T-helper 2 cell (primary cell): ENCODE measurements around the gene MYLK4.
A peak's percentile ranks its signal among the peaks of the same experiment; 100 is the strongest.

Source experiments
- DNase-seq, 5 experiments: peaks; one replicate each; pipeline versions ENCODE4 v3.0.0 to v3.0.0-alpha.2; 2012 to 2022

MYLK4 gene

DNA sequence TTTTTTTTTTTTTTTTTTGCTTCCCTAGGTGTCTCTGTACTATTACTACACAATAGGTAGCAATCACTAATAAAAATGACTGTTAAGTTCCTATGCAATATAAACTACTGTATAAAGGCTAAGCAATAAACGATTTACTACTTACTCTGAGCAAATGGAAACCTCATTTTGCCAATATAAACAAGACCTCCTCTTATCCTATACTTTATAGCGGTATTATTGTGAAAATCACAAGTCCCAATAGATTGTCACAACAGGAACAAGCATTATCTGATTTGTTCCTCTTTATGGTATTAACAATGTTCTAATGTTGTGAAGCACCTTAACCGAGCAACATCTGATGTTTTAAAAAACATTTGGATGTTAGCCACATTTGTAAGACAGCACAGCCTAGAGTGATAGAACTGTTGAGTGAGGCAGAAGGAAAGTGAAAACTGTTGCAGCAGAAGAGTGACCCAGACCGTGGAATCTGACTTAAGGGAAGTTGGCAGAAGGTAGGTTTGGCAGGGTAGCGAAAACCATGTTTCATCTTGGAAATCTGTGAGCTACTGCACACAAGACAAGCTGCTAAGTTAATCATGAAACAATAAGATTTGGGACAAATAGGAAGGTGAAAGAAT lies 94.2 kb downstream of the MYLK4 start:
- no peak for DNase-seq

DNA sequence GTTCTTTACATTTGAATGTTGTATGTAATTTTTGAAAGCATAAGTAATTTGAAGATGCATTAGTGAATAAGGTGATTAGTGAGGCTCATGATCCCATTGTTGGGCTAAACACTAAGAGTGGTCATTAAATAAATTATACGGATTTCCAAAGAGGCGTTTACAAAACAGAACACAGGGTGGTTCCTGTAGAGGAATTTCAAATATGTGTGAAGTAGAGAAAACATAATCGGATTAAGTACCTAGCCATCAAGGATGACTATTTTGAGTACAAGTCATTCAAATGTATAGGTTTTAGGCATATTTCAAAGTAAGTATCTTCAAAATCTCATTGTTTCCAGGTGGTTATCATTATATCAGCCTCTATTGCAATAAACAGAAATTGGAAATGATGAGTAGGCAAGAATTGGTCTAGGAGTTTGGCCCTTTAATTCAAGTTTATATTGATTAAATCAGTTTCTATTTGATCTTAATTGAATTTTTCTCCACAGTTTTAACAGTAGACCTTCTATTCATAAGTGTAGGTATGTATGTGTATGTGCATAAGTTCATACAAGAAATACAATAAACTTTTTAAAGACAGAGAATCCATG lies 94.8 kb downstream of the MYLK4 start:
- DNase-seq = no peak

DNA sequence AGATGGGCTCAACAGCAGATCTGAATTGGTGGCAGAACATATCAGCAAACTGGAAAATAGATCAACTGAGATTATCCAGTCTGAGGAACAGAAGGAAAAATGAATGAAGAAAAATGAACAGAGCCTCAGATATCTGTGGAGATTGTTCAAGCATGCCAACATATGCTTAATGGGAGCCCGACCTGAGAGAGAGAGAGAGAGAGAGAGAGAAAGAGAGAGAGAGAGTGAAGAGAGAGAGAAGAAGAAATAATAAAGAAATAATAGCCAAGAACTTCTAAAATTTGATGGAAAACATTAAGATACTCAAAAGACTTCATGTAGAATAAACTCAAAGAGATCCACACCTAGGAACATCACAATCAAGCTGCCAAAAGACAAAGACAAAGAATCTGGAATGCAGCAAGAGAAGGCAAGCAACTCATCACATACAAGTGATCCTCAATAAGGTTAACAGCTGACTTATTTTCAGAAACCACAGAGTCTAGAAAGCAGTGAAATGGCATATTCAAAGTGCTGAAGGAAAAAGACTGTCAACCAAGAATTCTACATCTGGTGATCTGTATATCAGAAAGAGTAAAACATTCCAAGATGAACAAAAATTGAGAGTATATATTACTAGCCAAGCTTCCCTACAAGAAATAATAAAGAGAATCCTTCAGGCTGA lies 97.2 kb downstream of the MYLK4 start:
- DNase-seq = no peak

DNA sequence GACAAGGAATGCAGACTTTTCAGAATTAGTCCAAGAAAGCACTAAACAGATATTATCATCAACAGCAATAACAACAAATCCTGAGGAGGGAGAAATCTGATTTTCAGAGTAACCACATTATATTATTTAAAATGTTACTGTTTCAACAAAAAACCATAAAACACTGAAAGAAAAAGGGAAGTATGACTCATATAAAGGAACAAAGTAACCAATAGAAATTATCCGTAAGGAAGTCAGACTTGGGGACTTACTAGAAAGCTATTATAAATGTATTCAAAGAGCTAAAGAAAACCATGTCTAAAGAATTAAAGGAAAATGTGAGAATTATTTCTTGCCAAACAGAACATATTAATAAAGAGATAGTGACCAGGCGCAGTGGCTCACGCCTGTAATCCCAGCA lies 98.1 kb downstream of the MYLK4 start:
- no peak for DNase-seq

DNA sequence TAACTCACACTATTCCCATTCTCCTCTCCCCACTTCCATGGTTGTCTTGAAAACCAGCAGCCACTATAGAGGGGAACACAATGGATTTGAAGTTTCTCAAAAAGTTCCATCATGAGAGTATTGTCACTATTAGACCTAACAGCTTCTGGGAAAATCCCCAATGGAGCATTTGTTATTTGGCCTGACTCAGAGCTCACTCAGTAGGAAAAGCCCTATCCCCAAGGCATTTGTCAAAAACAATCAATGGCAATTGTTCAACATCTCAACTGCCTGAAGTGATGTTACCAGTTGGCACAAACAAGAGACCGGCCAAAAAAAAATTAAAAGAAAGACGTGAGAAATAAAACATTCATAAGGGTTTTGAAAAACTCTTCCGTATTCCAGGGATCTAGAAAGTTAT lies 98.8 kb downstream of the MYLK4 start:
- no peak for DNase-seq

DNA sequence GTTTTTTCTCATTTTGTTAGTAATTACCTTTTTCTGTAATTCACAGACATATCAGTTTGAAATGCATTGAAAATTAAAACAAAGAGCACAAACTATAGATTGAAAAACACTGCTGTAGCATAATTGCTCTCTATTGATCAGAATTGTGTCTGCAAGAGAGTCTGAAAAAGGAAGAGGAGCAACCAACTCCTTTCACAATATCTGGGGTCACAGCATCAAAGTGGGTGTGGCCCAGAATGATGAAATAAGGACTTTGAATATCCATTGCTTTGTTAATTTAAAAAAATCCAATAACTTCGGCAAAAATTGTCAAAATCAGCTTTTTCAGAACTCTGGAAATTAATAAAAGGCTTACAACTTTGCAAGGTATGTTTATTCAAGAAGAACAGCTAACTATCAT lies 99.2 kb downstream of the MYLK4 start:
- DNase-seq = no peak

DNA sequence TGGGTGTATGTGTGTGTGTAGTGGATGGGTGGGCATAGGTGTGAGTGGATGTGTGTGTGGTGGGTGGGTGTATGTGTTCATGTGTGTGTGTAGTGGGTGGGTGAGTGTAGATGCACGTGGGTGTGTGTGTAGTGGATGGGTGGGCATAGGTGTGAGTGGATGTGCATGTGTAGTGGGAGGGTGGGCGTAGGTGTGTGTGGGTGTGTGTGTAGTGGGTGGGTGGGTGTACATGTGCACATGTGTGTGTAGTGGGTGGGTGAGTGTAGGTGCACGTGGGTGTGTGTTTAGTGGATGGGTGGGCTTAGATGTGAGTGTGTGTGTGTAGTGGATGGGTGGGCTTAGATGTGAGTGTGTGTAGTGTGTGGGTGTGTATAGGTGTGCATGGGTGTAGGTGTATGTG lies 104.4 kb downstream of the MYLK4 start:
- DNase-seq = no peak

DNA sequence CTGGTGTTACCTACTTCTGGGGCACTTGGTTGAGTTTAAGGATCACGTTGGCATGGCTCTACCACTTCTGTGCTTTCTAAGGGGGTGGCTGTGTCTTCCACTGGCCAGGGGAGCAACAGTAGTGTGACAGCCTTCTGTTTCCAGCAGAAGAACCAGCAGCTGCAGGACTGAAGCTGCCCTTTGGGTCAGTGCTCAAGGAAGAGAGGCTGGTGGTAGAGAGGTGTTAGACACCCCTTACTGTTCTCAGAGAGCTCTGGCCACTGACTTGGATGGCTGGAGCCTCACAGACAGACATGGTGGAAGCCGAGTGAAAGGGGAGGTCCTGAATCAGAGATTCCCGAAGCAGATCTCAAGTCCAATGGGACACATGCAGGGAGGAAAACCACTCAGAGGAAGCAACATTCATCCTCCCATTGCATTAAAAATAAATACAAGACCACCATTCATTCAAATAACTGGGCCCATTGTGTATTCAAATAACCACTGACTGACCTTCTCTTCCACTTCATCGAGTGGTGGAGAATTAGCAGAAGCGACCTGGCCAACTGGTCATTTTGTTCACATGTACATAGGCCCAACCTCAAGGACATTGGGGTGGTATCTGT lies 106.7 kb downstream of the MYLK4 start:
- no peak for DNase-seq

DNA sequence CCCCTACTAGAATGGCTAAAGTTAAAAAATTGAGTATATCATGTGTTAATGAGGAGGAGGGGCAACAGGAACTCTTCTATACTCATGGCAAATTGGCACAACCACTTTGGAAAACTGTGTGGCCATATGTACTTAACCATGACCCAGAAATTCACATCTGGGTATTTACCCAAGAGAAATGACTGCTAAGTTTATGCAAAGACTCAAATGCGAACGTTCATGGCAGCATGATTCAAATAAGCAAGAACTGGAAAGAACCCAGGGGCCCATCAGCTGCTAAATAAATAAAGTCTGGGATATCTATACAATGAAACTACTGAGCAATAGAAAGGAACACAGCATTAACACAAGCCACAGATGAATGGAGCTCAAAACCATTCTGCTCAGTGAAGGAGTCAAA lies 107.6 kb downstream of the MYLK4 start:
- DNase-seq = no peak

DNA sequence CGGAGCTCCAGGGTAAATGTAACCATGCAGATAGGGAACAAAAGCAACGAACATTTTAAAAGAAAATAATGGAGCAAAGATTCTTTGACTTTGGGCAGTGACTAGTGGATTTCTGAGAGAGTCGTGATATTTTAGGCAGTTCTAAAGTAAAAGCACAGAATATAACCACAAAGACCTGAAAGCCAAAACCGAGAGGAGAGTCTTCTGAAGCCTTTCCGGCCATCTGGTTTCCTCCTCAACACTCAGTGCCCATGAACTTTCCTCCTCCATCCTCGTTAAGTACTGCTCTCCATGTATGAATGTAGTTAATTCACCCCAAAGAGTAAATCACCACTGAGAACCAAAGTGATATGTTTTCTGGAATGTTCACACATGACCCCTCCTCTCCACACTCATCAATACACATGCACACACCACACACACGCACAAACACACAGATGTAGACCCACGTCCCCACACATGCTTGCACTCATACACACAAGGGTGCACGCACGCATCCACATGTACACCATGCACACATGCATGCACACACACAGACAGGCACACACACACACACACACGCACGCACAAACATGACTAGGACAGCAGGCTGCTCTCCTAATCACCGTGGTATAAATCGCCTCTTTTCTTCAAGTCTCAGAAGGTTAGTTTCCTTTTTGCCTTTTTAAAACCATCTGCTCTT lies 109.5 kb downstream of the MYLK4 start:
- no peak for DNase-seq

DNA sequence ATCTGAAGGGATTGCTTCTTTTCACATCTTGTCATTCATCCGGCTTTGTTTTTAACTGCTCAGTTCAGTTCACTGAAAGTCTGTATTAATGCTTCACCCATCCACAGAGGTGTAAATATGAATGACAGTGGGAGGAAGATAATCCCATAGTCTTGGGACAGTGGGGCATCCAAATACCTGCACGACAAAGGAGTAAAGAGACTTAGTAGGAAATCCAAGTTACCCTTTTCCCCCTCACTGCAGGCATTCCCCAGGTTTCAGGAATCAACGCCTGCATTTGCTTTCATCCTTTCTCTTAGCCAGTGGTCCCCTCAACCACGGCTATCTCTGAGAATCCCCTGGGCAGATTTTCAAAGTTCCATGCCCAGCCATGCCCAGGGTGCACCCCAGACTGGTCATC lies 110.2 kb downstream of the MYLK4 start:
- DNase-seq = no peak

DNA sequence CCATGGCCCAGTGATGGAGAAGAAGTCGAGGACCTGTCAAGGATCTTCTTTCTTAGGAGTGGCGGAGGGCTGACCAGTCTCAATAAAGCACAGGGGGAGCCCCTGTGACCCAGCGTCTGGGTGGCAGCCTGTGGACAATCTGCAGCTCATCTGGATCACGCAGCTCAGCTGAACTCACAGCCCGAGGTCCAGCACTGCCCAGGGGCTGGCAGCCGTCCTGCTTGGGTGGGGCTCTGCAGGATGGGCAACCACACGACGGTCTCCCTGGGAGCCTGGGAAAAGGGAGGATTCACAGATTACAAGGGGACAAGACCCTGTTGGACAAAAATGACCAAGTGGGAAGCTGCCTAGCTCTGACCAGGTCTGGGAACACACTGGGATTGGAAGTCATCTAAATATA lies 110.8 kb downstream of the MYLK4 start:
- DNase-seq = no peak

DNA sequence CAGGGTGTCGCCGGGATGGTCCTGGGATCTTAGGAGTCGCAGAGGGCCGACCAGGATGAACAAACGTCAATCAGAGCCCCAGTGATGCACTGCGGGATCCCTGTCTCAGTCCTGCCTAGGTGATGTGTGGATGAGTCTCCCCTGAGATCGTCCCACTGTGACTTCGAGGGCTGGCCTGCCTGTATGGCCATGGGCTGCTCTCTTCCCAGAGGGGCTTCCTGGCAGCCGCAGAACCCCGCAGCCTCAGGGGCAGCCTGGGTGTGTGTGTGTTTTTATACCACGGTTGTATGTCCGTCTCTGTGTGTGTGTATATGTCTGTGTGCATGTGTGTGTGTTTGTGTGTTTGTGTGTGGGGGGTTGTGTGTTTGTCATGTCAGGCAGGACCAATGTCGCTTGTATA lies 111.6 kb downstream of the MYLK4 start:
- DNase-seq = no peak

DNA sequence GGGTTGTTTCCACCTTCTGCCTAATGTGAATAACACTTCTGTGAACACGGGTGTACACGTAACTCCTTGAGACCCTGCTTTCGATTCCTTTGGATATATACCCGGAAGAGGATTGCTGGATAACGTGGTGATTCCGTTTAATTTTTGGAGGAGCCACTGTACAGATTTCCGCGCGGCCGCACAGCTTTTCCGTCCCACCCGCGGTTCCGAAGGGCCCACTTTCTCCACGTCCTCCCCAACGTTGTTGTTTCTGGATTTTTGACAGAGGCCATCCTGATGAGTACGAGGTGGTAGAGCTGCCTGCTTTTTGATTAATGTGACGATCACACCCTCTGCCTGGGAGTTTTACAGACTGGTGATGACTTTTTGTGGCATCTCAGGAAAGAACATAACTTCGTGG lies 114.0 kb downstream of the MYLK4 start:
- no peak for DNase-seq

DNA sequence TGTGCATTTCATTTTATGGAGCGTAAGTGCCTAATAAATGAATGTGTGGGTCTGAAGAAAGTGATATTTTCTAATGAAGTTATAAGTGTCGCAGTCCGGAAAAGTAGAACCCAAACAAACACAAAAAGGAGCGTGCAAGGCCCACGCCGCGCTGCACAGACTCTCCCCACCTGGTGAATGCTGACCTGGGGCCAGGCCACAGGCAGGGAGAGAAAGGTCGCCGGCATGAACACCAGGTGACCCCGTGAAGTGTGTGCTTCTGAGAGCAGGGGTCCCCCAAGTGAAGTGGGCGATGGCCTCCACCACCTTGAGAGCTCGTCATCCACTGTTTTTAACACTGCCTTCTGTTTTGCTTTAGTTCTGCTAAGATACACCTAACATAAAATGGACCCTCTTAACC lies 114.8 kb downstream of the MYLK4 start:
- no peak for DNase-seq

DNA sequence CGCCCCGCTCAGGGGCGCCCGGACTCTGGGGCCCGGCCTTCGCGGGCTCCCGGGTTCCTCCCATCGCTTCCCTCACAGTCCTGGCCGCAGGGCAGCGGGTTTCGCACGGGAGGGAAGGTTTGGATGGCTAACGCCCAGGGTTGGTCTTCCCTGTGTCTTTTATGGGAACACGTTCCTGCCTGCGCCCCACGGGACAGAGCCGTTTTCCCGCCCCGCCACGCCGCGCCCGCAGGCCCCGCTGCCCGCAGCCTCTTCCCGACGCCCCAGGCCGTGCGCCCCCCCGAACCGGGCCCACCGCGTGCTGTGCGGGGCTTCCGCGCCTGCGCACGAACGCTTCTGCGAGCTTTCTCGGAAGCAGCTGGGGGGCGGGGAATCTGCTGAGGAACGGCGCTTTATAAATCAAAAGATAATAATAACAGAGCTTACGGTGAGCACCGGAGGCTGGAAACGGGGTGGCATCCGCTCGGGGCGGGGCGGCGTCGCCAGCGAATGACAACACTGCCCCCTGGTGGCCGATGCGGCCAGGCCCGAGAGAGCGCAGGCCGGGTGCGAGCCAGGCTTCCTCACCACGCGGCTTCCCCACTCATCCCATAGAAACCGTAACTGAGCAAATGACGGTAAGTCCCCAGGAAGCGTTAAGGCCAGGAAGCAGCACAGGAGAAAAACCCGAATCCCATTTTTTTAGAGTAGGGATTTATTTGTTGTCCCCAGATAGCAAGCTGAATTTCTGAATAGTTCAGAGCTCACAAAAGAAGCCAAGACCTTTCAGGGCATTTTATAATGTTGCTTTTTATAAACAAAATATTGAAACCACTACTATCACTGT lies 116.4 kb downstream of the MYLK4 start:
- peak; percentile 40 to 79 (median 69) for DNase-seq

DNA sequence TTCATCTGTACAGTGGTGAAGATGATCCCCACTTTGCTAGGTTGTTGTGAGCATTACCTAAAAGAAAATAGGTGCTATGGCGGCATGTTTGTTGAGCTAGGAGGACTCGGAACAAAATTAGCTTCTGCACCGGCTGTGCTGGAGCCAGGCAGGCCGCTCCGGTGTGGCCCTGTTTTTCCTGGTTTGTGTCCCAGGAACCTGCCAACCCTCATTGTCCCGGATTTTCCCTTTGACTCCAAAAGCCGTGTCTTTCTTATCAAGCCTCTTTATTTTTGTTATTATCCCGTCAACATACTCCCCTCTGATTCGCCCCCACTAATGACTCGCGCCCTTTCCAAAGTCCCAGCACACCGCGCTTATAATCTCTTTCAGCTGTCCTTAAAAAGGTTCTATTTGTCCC lies 117.0 kb downstream of the MYLK4 start:
- DNase-seq = no peak

DNA sequence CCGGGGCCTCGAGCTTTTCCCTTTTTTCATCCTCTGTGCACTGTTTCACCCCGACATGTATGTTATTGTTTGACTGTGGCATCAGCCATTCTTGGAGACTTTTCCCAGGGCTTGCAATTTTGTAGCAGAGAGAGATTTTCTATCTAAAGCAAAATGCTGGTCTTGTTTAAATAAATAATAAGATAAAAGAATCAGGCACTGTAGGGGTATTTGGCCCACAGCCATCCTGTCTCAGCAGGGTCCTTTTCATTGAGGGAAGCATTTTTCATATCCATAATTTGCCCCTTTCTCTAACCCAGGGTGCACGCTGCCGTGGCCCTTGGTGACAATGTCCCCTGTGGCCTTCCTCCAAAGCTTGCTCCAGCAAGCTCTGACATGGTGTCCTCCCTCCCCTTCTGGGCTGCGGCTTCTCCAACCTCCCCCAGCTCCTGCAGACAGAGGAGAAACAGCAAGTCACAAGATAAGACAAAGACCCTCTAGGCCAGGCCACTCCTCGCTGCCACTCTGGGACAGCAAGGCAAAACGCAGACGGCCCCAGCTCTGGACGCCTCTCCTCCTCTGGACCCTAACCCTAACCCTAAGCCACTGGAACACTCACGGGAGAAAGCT lies 117.6 kb downstream of the MYLK4 start:
- DNase-seq = no peak

DNA sequence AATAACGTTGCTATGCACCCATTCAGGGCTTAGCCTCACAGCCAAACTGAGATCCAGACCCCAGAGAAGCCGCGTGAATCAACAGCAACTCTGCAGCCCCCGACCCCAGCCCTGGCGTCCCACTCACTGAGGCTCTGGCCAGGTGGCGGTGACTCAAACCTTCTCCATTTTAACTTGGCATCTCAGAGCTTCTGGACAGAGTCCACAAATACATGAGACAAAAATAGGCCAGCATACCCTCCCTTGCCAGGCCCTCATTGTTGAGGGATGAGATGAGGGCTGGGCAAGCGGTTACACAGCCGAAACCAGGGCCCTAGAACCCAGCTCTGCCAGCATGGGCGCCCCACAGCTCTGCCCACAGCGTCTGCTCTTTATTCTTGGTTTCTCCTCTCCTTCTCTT lies 118.4 kb downstream of the MYLK4 start:
- DNase-seq = no peak

DNA sequence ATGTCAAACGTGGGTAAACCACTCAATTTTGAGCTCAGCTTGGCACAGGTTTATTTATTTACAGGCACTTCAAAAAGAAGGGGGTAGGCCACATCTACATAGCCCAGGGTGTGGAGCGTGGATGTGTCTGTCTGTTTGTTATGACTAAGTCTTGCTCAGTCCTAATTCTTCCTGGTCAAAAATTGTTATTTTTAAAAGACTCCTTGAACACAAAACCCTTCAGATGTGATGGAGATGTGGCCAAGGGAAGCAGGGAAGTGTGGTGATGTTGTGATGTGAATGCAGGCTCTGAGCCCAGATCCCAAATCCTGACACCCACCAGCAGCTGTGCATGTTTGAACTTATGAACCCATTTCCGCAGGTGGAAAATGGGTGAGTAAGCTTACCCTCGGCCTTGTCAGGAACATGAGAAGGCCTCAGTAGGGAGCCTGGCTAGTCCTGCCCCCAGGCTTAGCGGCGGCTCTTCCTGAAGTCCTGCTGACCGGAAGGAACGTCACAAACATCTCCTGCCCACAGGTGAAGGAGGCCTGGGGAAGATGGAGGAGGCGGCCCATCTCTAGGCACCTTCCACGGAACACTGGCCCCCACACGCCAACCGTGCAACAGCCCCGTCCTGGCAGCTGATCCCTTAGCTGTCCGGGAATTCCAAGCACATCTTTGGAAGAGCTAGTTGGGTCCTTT lies 119.7 kb downstream of the MYLK4 start:
- DNase-seq = no peak

DNA sequence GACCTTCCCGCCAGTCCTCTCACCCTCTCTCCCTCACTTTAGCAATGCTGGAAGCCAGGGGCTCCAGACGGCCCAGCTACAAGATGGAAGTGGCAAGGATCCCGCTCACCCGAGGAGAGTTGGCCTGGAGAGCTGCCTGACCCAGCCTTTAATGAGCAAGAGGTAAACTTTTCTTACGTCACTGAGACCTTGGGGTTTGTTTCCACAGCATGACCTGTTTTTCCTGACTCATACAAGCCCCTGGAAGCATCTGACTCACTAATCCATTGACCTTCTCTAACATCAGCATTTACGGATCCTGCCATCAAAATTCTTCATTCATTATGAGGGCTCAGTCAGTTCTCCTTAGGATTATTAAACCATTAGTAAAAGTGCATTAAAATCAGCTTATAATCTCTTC lies 120.4 kb downstream of the MYLK4 start:
- DNase-seq = no peak

DNA sequence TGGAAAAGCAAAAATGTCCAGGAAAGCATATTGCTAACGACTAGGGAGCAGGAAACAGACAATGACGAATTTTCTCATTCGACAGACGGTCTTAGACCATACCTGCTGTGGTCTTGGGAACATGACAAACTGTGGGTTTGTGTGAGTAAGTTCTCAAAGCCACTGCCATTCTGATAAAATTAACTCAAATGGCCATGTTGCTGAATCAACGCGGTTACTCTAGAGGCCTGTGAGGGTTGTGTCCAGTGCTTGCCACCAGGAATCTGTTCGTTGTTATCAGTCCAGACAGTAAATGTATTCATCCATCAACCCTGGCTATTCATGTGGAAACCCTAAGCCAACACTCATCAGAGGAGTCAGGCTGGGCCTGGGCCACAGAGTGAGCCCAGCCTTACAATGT lies 124.3 kb downstream of the MYLK4 start:
- DNase-seq = no peak
